Measurements from ENCODE around the gene MYCBP2.

Gene MYCBP2

DNA sequence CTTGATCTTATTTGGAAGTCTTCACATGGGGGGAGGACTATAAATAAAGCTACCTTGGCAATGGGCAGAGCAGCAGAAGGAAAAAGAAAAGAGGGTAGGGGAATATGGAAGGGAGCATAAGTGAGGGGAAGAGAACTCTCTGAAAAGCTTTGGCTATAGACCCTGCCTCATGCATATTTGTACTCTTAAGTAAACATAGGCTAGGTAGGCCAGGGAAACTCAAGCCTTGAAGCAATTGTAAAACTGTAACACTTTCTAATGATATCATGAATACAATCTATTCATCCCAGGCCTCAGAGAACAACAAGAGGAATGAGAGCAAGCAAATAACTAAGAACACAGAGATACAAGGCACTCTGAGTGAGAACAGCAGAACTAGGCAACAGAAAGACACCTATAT is 20.4 kb downstream of the MYCBP2 start:
- Histone ChIP-seq H3K4me3 (ENCODE audit: control insufficient read depth in 1 of 7, extremely low read depth in 1 of 7, insufficient read depth in 4 of 7, low read depth in 2 of 7, low read length in 6 of 7) (no peak overlapping the region), H3K4me1 (ENCODE audit: control extremely low read depth in 1 of 4, control insufficient read depth in 4 of 4, insufficient read depth in 4 of 4, low read length in 3 of 4) (peaks cover 0 to 22% (median 11%) of the 10 kb centered on the region in 4 experiments), H3K9me3 (ENCODE audit: control extremely low read depth in 1 of 5, control insufficient read depth in 4 of 5, insufficient read depth in 2 of 5, low read depth in 1 of 5, low read length in 4 of 5) (peaks cover 0 to 7% (median 0%) of the 10 kb centered on the region in 5 experiments), H3K27ac (ENCODE audit: insufficient read depth in 1 of 2, low read depth in 1 of 2, low read length in 2 of 2, poor library complexity in 1 of 2, severe bottlenecking in 2 of 2) (no peak overlapping the region), H3K27me3 (replicated peaks in 2 of 5; ENCODE audit: control insufficient read depth in 4 of 5, insufficient read depth in 5 of 5, low read length in 4 of 5) (no peaks in the 10 kb centered on the region), H3K36me3 (ENCODE audit: control insufficient read depth in 4 of 4, insufficient read depth in 4 of 4, low read length in 3 of 4) (peaks cover 0 to 3% (median 0%) of the 10 kb centered on the region in 4 experiments)
- POLR2A ChIA-PET, result no interaction called here
- no peak for DNase-seq
- CTCF ChIA-PET, result interaction anchor here (1.4 to 1.5 kb wide), 2 partner anchors 11 to 21 kb away, joined by 3 to 5 read pairs; no protein-coding TSS in a partner anchor

GRCh38 chr13:77305266-77305665 is 21.6 kb downstream of the MYCBP2 start:
- Histone ChIP-seq H3K36me3 (ENCODE audit: control insufficient read depth in 4 of 4, insufficient read depth in 4 of 4, low read length in 3 of 4) (peaks cover 0 to 3% (median 0%) of the 10 kb centered on the region in 4 experiments), H3K9me3 (ENCODE audit: control extremely low read depth in 1 of 5, control insufficient read depth in 4 of 5, insufficient read depth in 2 of 5, low read depth in 1 of 5, low read length in 4 of 5) (peaks cover 0 to 7% (median 0%) of the 10 kb centered on the region in 5 experiments), H3K27me3 (replicated peaks in 2 of 5; ENCODE audit: control insufficient read depth in 4 of 5, insufficient read depth in 5 of 5, low read length in 4 of 5) (no peaks in the 10 kb centered on the region), H3K27ac (ENCODE audit: insufficient read depth in 1 of 2, low read depth in 1 of 2, low read length in 2 of 2, poor library complexity in 1 of 2, severe bottlenecking in 2 of 2) (no peak overlapping the region), H3K4me1 (ENCODE audit: control extremely low read depth in 1 of 4, control insufficient read depth in 4 of 4, insufficient read depth in 4 of 4, low read length in 3 of 4) (peaks cover 2 to 25% (median 15%) of the 10 kb centered on the region in 4 experiments), H3K4me3 (ENCODE audit: control insufficient read depth in 1 of 7, extremely low read depth in 1 of 7, insufficient read depth in 4 of 7, low read depth in 2 of 7, low read length in 6 of 7) (no peak overlapping the region)
- POLR2A ChIA-PET, result no interaction called here
- DNase-seq, result peak in 2 of 3 donors; percentile 54 to 61
- CTCF ChIA-PET, result interaction anchor here (0.6 kb wide), 1 partner anchor 8 kb away, joined by 3 read pairs; no protein-coding TSS in a partner anchor

DNA sequence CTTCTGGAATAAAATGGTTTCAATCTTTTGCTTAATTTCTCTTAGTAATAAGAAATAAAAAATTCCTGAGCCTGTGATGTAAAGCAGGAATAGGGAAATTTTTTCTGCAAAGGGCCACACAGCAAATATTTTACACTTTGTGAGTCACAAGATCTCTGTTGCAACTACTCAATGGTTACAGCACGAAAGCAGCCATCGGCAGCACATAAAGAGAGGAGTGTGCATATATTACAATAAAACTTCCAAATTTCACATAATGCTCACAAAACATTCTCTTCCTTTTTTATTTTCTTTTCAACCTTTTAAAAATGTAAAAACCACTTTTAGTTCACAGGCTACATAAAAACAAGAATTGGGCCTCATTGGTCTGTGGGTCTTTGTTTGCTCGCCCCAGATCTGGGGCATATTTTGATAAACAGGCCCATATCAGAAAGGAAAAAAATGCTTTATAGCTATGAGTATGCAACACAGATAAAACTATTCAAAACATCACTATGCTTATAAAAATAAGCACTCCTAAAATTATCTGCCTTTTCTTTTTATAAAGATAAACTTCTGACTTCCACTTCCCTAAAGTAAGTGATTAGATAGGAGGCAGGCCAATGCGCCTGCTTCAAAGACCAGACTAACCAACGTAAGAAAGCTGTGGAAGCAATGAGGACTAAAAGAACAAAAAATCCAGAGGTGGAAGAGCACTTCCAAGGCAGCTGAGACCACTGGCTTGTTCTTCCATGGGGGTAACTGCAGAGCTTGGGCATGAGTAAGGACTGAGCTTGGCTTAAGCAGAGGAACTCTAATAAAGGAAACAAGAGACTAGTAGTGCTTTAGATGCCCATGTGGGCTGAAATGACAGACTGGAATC is 26.5 kb downstream of the MYCBP2 start:
- POLR2A ChIA-PET, result no interaction called here
- Histone ChIP-seq H3K4me3 (ENCODE audit: control insufficient read depth in 1 of 7, extremely low read depth in 1 of 7, insufficient read depth in 4 of 7, low read depth in 2 of 7, low read length in 6 of 7) (peak overlapping the region in 2 of 7 experiments; percentile 5 to 40), H3K36me3 (ENCODE audit: control insufficient read depth in 4 of 4, insufficient read depth in 4 of 4, low read length in 3 of 4) (peaks cover 0 to 11% (median 6%) of the 10 kb centered on the region in 4 experiments), H3K4me1 (ENCODE audit: control extremely low read depth in 1 of 4, control insufficient read depth in 4 of 4, insufficient read depth in 4 of 4, low read length in 3 of 4) (peaks cover 10 to 42% (median 24%) of the 10 kb centered on the region in 4 experiments), H3K27ac (ENCODE audit: insufficient read depth in 1 of 2, low read depth in 1 of 2, low read length in 2 of 2, poor library complexity in 1 of 2, severe bottlenecking in 2 of 2) (peak overlapping the region; percentile 37 to 54), H3K27me3 (replicated peaks in 2 of 5; ENCODE audit: control insufficient read depth in 4 of 5, insufficient read depth in 5 of 5, low read length in 4 of 5) (no peaks in the 10 kb centered on the region), H3K9me3 (ENCODE audit: control extremely low read depth in 1 of 5, control insufficient read depth in 4 of 5, insufficient read depth in 2 of 5, low read depth in 1 of 5, low read length in 4 of 5) (peaks cover 0 to 5% (median 0%) of the 10 kb centered on the region in 5 experiments)
- CTCF ChIA-PET, result interaction anchor here (1.0 to 1.6 kb wide), 3 partner anchors 8 to 25 kb away, joined by 3 to 12 read pairs (median 3); no protein-coding TSS in a partner anchor
- WGBS (ENCODE audit: insufficient coverage), result 0% methylated on average over 2 of the region's 5 CpGs
- peak; percentile 42 to 73 (median 56) for DNase-seq

- H3K4me3 ChIP-seq (ENCODE audit: control insufficient read depth in 1 of 7, extremely low read depth in 1 of 7, insufficient read depth in 4 of 7, low read depth in 2 of 7, low read length in 6 of 7), result no peak overlapping the region
- DNase-seq, result no peak
- WGBS (ENCODE audit: insufficient coverage), result no CpG with 5 or more reads among the region's 1 CpG
- H3K36me3 ChIP-seq (ENCODE audit: control insufficient read depth in 4 of 4, insufficient read depth in 4 of 4, low read length in 3 of 4), result peaks cover 0 to 15% (median 9%) of the 10 kb centered on the region in 4 experiments
- H3K27me3 ChIP-seq (replicated peaks in 2 of 5; ENCODE audit: control insufficient read depth in 4 of 5, insufficient read depth in 5 of 5, low read length in 4 of 5), result no peaks in the 10 kb centered on the region
- ChIA-PET CTCF (interaction anchor here (1.0 to 2.8 kb wide), 3 partner anchors 14 to 27 kb away, joined by 3 to 11 read pairs (median 9); partner anchors contain the start of gene MYCBP2), POLR2A (no interaction called here)
- H3K4me1 ChIP-seq (ENCODE audit: control extremely low read depth in 1 of 4, control insufficient read depth in 4 of 4, insufficient read depth in 4 of 4, low read length in 3 of 4), result peaks cover 10 to 37% (median 23%) of the 10 kb centered on the region in 4 experiments
- peaks cover 0 to 5% (median 0%) of the 10 kb centered on the region in 5 experiments for H3K9me3 ChIP-seq (ENCODE audit: control extremely low read depth in 1 of 5, control insufficient read depth in 4 of 5, insufficient read depth in 2 of 5, low read depth in 1 of 5, low read length in 4 of 5)
- no peak overlapping the region for H3K27ac ChIP-seq (ENCODE audit: insufficient read depth in 1 of 2, low read depth in 1 of 2, low read length in 2 of 2, poor library complexity in 1 of 2, severe bottlenecking in 2 of 2)
Observed at GRCh38 chr13:77299587-77299986, 27.3 kb downstream of the MYCBP2 start.

- ChIA-PET CTCF (interaction anchor here (0.7 to 2.8 kb wide), 4 partner anchors 10 to 28 kb away, joined by 3 to 11 read pairs (median 8); partner anchors contain the start of gene MYCBP2), POLR2A (no interaction called here)
- Histone ChIP-seq H3K4me1 (ENCODE audit: control extremely low read depth in 1 of 4, control insufficient read depth in 4 of 4, insufficient read depth in 4 of 4, low read length in 3 of 4) (peaks cover 10 to 37% (median 23%) of the 10 kb centered on the region in 4 experiments), H3K9me3 (ENCODE audit: control extremely low read depth in 1 of 5, control insufficient read depth in 4 of 5, insufficient read depth in 2 of 5, low read depth in 1 of 5, low read length in 4 of 5) (no peaks in the 10 kb centered on the region), H3K27ac (ENCODE audit: insufficient read depth in 1 of 2, low read depth in 1 of 2, low read length in 2 of 2, poor library complexity in 1 of 2, severe bottlenecking in 2 of 2) (peak overlapping the region; percentile 25 to 69), H3K27me3 (replicated peaks in 2 of 5; ENCODE audit: control insufficient read depth in 4 of 5, insufficient read depth in 5 of 5, low read length in 4 of 5) (no peaks in the 10 kb centered on the region), H3K4me3 (ENCODE audit: control insufficient read depth in 1 of 7, extremely low read depth in 1 of 7, insufficient read depth in 4 of 7, low read depth in 2 of 7, low read length in 6 of 7) (peak overlapping the region in 6 of 7 experiments; percentile 47 to 76 (median 55)), H3K36me3 (ENCODE audit: control insufficient read depth in 4 of 4, insufficient read depth in 4 of 4, low read length in 3 of 4) (peaks cover 0 to 19% (median 17%) of the 10 kb centered on the region in 4 experiments)
- DNase-seq, result peak; percentile 31 to 76 (median 66)
- WGBS (ENCODE audit: insufficient coverage), result no CpG with 5 or more reads among the region's 3 CpGs
Observed at GRCh38 chr13:77298426-77298825, 28.5 kb downstream of the MYCBP2 start.

DNA sequence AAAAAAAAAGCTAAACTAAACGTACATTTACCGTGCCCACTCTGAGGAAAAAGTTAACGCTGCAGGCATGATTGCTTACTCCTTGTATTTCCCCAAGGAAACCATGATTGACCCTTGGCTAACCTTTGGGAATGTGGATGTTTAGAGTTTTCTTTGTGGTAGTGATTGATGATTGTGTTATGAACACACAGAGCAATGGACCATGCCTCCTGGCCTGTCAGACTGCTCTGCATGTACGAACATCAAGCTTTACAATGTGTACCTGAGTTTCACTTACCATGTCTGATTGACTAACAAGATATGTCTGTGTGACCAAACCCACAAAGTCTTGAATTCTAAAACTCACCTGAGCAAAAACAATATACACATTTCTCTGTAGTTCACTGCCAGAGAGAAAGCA is 35.1 kb downstream of the MYCBP2 start:
- ChIA-PET POLR2A (no interaction called here), CTCF (interaction anchor here (0.6 to 1.3 kb wide), 9 partner anchors 9 to 453 kb away, joined by 3 to 4 read pairs (median 3); no protein-coding TSS in a partner anchor)
- Histone ChIP-seq H3K27me3 (replicated peaks in 2 of 5; ENCODE audit: control insufficient read depth in 4 of 5, insufficient read depth in 5 of 5, low read length in 4 of 5) (no peaks in the 10 kb centered on the region), H3K27ac (ENCODE audit: insufficient read depth in 1 of 2, low read depth in 1 of 2, low read length in 2 of 2, poor library complexity in 1 of 2, severe bottlenecking in 2 of 2) (no peak overlapping the region), H3K4me1 (ENCODE audit: control extremely low read depth in 1 of 4, control insufficient read depth in 4 of 4, insufficient read depth in 4 of 4, low read length in 3 of 4) (peaks cover 0 to 3% (median 0%) of the 10 kb centered on the region in 4 experiments), H3K9me3 (ENCODE audit: control extremely low read depth in 1 of 5, control insufficient read depth in 4 of 5, insufficient read depth in 2 of 5, low read depth in 1 of 5, low read length in 4 of 5) (peaks cover 2 to 21% (median 4%) of the 10 kb centered on the region in 5 experiments), H3K4me3 (ENCODE audit: control insufficient read depth in 1 of 7, extremely low read depth in 1 of 7, insufficient read depth in 4 of 7, low read depth in 2 of 7, low read length in 6 of 7) (no peak overlapping the region), H3K36me3 (ENCODE audit: control insufficient read depth in 4 of 4, insufficient read depth in 4 of 4, low read length in 3 of 4) (peaks cover 13 to 58% (median 46%) of the 10 kb centered on the region in 4 experiments)
- WGBS (ENCODE audit: insufficient coverage), result 100% methylated on average over 4 of the region's 4 CpGs
- DNase-seq, result no peak

DNA sequence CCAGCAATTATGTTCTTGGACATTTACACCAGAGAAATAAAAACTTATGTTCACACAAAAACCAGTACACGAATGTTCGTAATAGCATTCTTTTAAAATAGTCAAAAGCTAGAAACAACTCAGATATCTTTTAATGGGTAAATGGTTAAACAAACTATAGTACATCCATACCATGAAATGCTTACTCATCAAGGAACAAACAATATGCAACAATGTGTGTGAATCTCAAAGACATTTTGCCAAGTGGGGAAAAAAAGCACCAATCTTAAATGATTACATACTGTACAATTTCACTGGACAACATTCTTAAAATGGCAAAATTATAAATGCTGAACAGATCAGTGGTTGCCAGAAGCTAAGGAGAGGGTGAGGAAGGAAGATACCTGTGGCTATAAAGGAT is 36.6 kb downstream of the MYCBP2 start:
- ChIA-PET POLR2A (no interaction called here), CTCF (no interaction called here)
- no peak overlapping the region for H3K27ac ChIP-seq (ENCODE audit: insufficient read depth in 1 of 2, low read depth in 1 of 2, low read length in 2 of 2, poor library complexity in 1 of 2, severe bottlenecking in 2 of 2)
- H3K4me1 ChIP-seq (ENCODE audit: control extremely low read depth in 1 of 4, control insufficient read depth in 4 of 4, insufficient read depth in 4 of 4, low read length in 3 of 4), result no peaks in the 10 kb centered on the region
- H3K27me3 ChIP-seq (replicated peaks in 2 of 5; ENCODE audit: control insufficient read depth in 4 of 5, insufficient read depth in 5 of 5, low read length in 4 of 5), result no peaks in the 10 kb centered on the region
- no peak for DNase-seq
- WGBS (ENCODE audit: insufficient coverage), result no CpG with 5 or more reads among the region's 2 CpGs
- no peak overlapping the region for H3K4me3 ChIP-seq (ENCODE audit: control insufficient read depth in 1 of 7, extremely low read depth in 1 of 7, insufficient read depth in 4 of 7, low read depth in 2 of 7, low read length in 6 of 7)
- H3K36me3 ChIP-seq (ENCODE audit: control insufficient read depth in 4 of 4, insufficient read depth in 4 of 4, low read length in 3 of 4), result peaks cover 13 to 56% (median 40%) of the 10 kb centered on the region in 4 experiments
- H3K9me3 ChIP-seq (ENCODE audit: control extremely low read depth in 1 of 5, control insufficient read depth in 4 of 5, insufficient read depth in 2 of 5, low read depth in 1 of 5, low read length in 4 of 5), result peaks cover 2 to 21% (median 4%) of the 10 kb centered on the region in 5 experiments

Data from common myeloid progenitor, CD34-positive (primary cell).